IMR-90 (cell line): ENCODE results near the gene SLC7A10. TPM values are rescaled to one million over a fixed set of nuclear protein-coding genes. Genes with fewer than 3 reads are reported as not detected.

Experiments used
- ATAC-seq: fragments of 200-7000 bp; cut with Tn5 transposase; 2 replicates; pipeline ENCODE4 v1.9.1; 2020; ENCODE audit warnings: low read depth, mild to moderate bottlenecking, moderate library complexity
- BruUV-seq: library from RNA; stranded (reverse); fragments of 400-500 nt; replicated peaks from 2 replicates; lab custom pipeline; 2021; lab: Mats Ljungman, UMichigan
- CTCF ChIA-PET: fragments of 300-600 bp; formaldehyde crosslinking; extraction: SDS; loops from one replicate; lab custom pipeline; 2021; ENCODE audit warnings: antibody characterized with exemption; lab: Yijun Ruan, JAX
- POLR2A ChIA-PET: fragments of 300-600 bp; sonication (Branson Sonifier 250); formaldehyde crosslinking; loops from one replicate; lab custom pipeline; 2022; ENCODE audit warnings: antibody characterized with exemption; ENCODE audit not compliant: unreplicated experiment; lab: Charles Lee
- DNase-seq: peaks from one replicate; pipeline ENCODE4 v3.0.0; 2013
- H2AFZ ChIP-seq: replicated peaks from 2 replicates; pipeline ENCODE3; 2013; ENCODE audit warnings: low read length, mild to moderate bottlenecking; ENCODE audit not compliant: poor library complexity
- H2AK5ac ChIP-seq: 2 replicates; pipeline ENCODE4 v1.6.1; 2013; ENCODE audit warnings: low read depth, low read length, inconsistent platforms
- H2AK9ac ChIP-seq: replicated peaks from 2 replicates; pipeline ENCODE3; 2013; ENCODE audit warnings: mild to moderate bottlenecking, low read depth, low read length, moderate library complexity; ENCODE audit not compliant: poor library complexity
- H2BK120ac ChIP-seq: 2 replicates; pipeline ENCODE4 v1.6.1; 2013; ENCODE audit warnings: low read depth, low read length, inconsistent platforms
- H2BK15ac ChIP-seq: 3 replicates; pipeline ENCODE4 v1.6.1; 2013; ENCODE audit warnings: low read depth, low read length, inconsistent platforms
- H2BK20ac ChIP-seq: 2 replicates; pipeline ENCODE4 v1.6.1; 2013; ENCODE audit warnings: low read depth, mild to moderate bottlenecking, inconsistent platforms, low read length, moderate library complexity
- H2BK5ac ChIP-seq: 2 replicates; pipeline ENCODE4 v1.6.1; 2013; ENCODE audit warnings: mild to moderate bottlenecking, low read depth, low read length, inconsistent platforms; ENCODE audit not compliant: poor library complexity, severe bottlenecking
- H3K14ac ChIP-seq: replicated peaks from 2 replicates; pipeline ENCODE4 v1.6.1; 2013; ENCODE audit warnings: low read depth, low read length, inconsistent platforms
- H3K18ac ChIP-seq: 2 replicates; pipeline ENCODE4 v1.6.1; 2013; ENCODE audit warnings: low read depth, low read length, control low read depth
- H3K23ac ChIP-seq: 2 replicates; pipeline ENCODE4 v1.6.1; 2013; ENCODE audit warnings: low read depth, low read length, inconsistent platforms
- H3K27ac ChIP-seq: 2 replicates; pipeline ENCODE4 v1.5.1; 2013; ENCODE audit warnings: mild to moderate bottlenecking, control low read depth, low read length; ENCODE audit not compliant: insufficient read depth
- H3K27me3 ChIP-seq: 2 replicates; pipeline ENCODE4 v1.6.1; 2013; ENCODE audit warnings: low read length; ENCODE audit not compliant: control insufficient read depth, insufficient read depth
- H3K36me3 ChIP-seq: 2 replicates; pipeline ENCODE4 v1.6.1; 2013; ENCODE audit warnings: low read length, mixed read lengths; ENCODE audit not compliant: control insufficient read depth, insufficient read depth
- H3K4ac ChIP-seq: 2 replicates; pipeline ENCODE4 v1.6.1; 2013; ENCODE audit warnings: low read depth, low read length, inconsistent platforms
- H3K4me1 ChIP-seq: 2 replicates; pipeline ENCODE4 v1.6.1; 2013; ENCODE audit warnings: low read length, mixed read lengths; ENCODE audit not compliant: control insufficient read depth, insufficient read depth
- H3K4me2 ChIP-seq: 2 replicates; pipeline ENCODE4 v1.6.1; 2013; ENCODE audit warnings: low read depth, mild to moderate bottlenecking, control low read depth, low read length, moderate library complexity
- H3K4me3 ChIP-seq: 2 replicates; pipeline ENCODE4 v1.5.1; 2013; ENCODE audit warnings: low read depth, mild to moderate bottlenecking, control low read depth, low read length, moderate library complexity; ENCODE audit not compliant: insufficient read depth
- H3K56ac ChIP-seq: 2 replicates; pipeline ENCODE4 v1.6.1; 2013; ENCODE audit warnings: low read length, inconsistent platforms; ENCODE audit not compliant: insufficient read depth; ENCODE audit errors: extremely low read depth
- H3K79me1 ChIP-seq, 2 experiments: 2 replicates each; pipeline ENCODE4 v1.6.1; 2013; ENCODE audit warnings: low read length in 2 of 2, inconsistent platforms in 1 of 2, low read depth in 1 of 2
- H3K9ac ChIP-seq: 2 replicates; pipeline ENCODE4 v1.6.1; 2013; ENCODE audit warnings: low read depth, low read length, control low read depth
- H3K9me1 ChIP-seq: 2 replicates; pipeline ENCODE4 v1.6.1; 2013; ENCODE audit warnings: low read length, inconsistent platforms; ENCODE audit not compliant: insufficient read depth
- H3K9me3 ChIP-seq: 2 replicates; pipeline ENCODE4 v1.6.1; 2013; ENCODE audit warnings: low read length; ENCODE audit not compliant: control insufficient read depth, insufficient read depth
- H4K20me1 ChIP-seq: 2 replicates; pipeline ENCODE4 v1.6.1; 2013; ENCODE audit warnings: low read length, inconsistent platforms; ENCODE audit not compliant: insufficient read depth
- H4K5ac ChIP-seq: 2 replicates; pipeline ENCODE4 v1.6.1; 2013; ENCODE audit warnings: mild to moderate bottlenecking, low read depth, low read length, control low read depth
- H4K8ac ChIP-seq, 2 experiments: 2 replicates each; pipeline ENCODE4 v1.6.1; 2013; ENCODE audit warnings: low read depth in 2 of 2, low read length in 2 of 2, control low read depth in 1 of 2, inconsistent platforms in 1 of 2
- H4K91ac ChIP-seq: 2 replicates; pipeline ENCODE4 v1.6.1; 2013; ENCODE audit warnings: low read depth, low read length, inconsistent platforms; ENCODE audit not compliant: insufficient read depth
- BHLHE40 ChIP-seq: fragments of 150-350 bp; IDR thresholded peaks from 2 replicates; pipeline ENCODE4 v1.6.1; 2016; ENCODE audit warnings: mild to moderate bottlenecking, low read depth, low read length
- CEBPB ChIP-seq: IDR thresholded peaks from 2 replicates; pipeline ENCODE4 v1.6.1; 2012; ENCODE audit warnings: low read depth, low read length, improper control_type of control experiment
- CHD1 ChIP-seq: IDR thresholded peaks from 2 replicates; pipeline ENCODE4 v1.6.1; 2012; ENCODE audit warnings: low read depth, low read length, improper control_type of control experiment
- CTCF ChIP-seq: conservative IDR thresholded peaks from 2 replicates; pipeline ENCODE4 v1.5.1; 2012; ENCODE audit warnings: mild to moderate bottlenecking, low read depth, low read length, improper control_type of control experiment
- ELK1 ChIP-seq: fragments of 150-350 bp; IDR thresholded peaks from 2 replicates; pipeline ENCODE4 v1.6.1; 2016; ENCODE audit warnings: low read depth, mild to moderate bottlenecking, low read length, moderate library complexity, borderline replicate concordance
- FOS ChIP-seq: fragments of 150-350 bp; IDR thresholded peaks from 2 replicates; pipeline ENCODE4 v1.6.1; 2016; ENCODE audit warnings: low read depth, low read length
- MAFK ChIP-seq: IDR thresholded peaks from 2 replicates; pipeline ENCODE4 v1.6.1; 2012; ENCODE audit warnings: low read depth, low read length, improper control_type of control experiment
- MAZ ChIP-seq: IDR thresholded peaks from 2 replicates; pipeline ENCODE4 v1.6.1; 2012; ENCODE audit warnings: low read depth, mild to moderate bottlenecking, low read length, improper control_type of control experiment, moderate library complexity, borderline replicate concordance
- MXI1 ChIP-seq: IDR thresholded peaks from 2 replicates; pipeline ENCODE4 v1.6.1; 2012; ENCODE audit warnings: low read depth, mild to moderate bottlenecking, low read length, moderate library complexity, borderline replicate concordance
- NFE2L2 ChIP-seq: fragments of 150-350 bp; IDR thresholded peaks from 2 replicates; pipeline ENCODE4 v1.6.1; 2016; ENCODE audit warnings: low read depth, mild to moderate bottlenecking, low read length
- POLR2A ChIP-seq: IDR thresholded peaks from 2 replicates; pipeline ENCODE4 v1.6.1; 2012; ENCODE audit warnings: mild to moderate bottlenecking, low read depth, low read length
- RAD21 ChIP-seq: IDR thresholded peaks from 2 replicates; pipeline ENCODE4 v1.6.1; 2012; ENCODE audit warnings: low read length, improper control_type of control experiment
- RCOR1 ChIP-seq: IDR thresholded peaks from 2 replicates; pipeline ENCODE4 v1.6.1; 2012; ENCODE audit warnings: mild to moderate bottlenecking, low read length, improper control_type of control experiment; ENCODE audit not compliant: insufficient replicate concordance
- RFX5 ChIP-seq: IDR thresholded peaks from 2 replicates; pipeline ENCODE4 v1.8.0; 2012; ENCODE audit warnings: low read depth, mild to moderate bottlenecking, low read length, moderate library complexity
- SMC3 ChIP-seq: fragments of 150-350 bp; IDR thresholded peaks from 2 replicates; pipeline ENCODE4 v1.6.1; 2016; ENCODE audit warnings: low read depth, mild to moderate bottlenecking, antibody characterized with exemption, low read length, moderate library complexity
- USF2 ChIP-seq: fragments of 150-350 bp; IDR thresholded peaks from 2 replicates; pipeline ENCODE4 v1.6.1; 2017; ENCODE audit warnings: mild to moderate bottlenecking, antibody characterized with exemption, low read length, low read depth
- WGBS, 2 experiments: methylation state at CpG; one replicate each; pipeline versions ENCODE4 v1.1.5 to v1.1.7; 2013; ENCODE audit warnings: missing lambda C conversion rate in 2 of 2; ENCODE audit not compliant: insufficient read length in 1 of 2; ENCODE audit errors: extremely low coverage in 2 of 2; 5-methylcytosine and 5-hydroxymethylcytosine counted together
- dilution Hi-C: fragments of 300-500 bp; cut with HindIII; formaldehyde crosslinking; loops from one replicate; pipeline ENCODE4 v1.14.3; 2018; ENCODE audit warnings: low sequenced_read_pairs; ENCODE audit not compliant: unreplicated experiment
- in situ Hi-C: fragments of 300-500 bp; cut with MboI; formaldehyde crosslinking; loops from 3 replicates; pipeline ENCODE4 v1.14.3; 2019; ENCODE audit warnings: low sequenced_read_pairs, inconsistent platforms, mixed read lengths
- intact Hi-C: fragments of 100-400 bp; cut with micrococcal nuclease; formaldehyde crosslinking; loops from 2 replicates; pipeline ENCODE4 v1.10.0; 2022
- polyA plus RNA-seq, 3 experiments: library from polyadenylated mRNA; depleted of rRNA; stranded (reverse); fragments of >200 nt; gene quantifications; 2 replicates each; pipeline ENCODE4 v1.2.3, GENCODE V29; 2012; ENCODE audit warnings: low replicate concordance in 1 of 3
- total RNA-seq: library from RNA; depleted of rRNA; stranded (reverse); fragments of >200 nt; gene quantifications from 2 replicates; pipeline ENCODE4 v1.2.3, GENCODE V29; 2012

The SLC7A10 gene
- total and polyA plus RNA-seq, 2 of the 4 experiments (the other 2 are of a cell fraction) = not detected

- Histone ChIP-seq H2AK5ac (no peak overlapping the region), H3K4me1 (peaks cover 3% of the 10 kb centered on the region), H2BK20ac (no peak overlapping the region), H3K79me1 (no peaks in the 10 kb centered on the region), H2BK15ac (no peak overlapping the region), H3K27me3 (no peaks in the 10 kb centered on the region), H4K5ac (no peak overlapping the region), H2BK120ac (no peak overlapping the region), H3K18ac (no peak overlapping the region), H3K4ac (no peak overlapping the region), H3K14ac (no peak overlapping the region), H3K9ac (no peak overlapping the region), H2AK9ac (no peak overlapping the region), H3K56ac (no peak overlapping the region), H4K91ac (no peak overlapping the region), H2BK5ac (no peak overlapping the region), H3K4me2 (no peak overlapping the region), H3K4me3 (no peak overlapping the region), H3K27ac (no peak overlapping the region), H3K23ac (no peak overlapping the region), H3K36me3 (no peaks in the 10 kb centered on the region), H4K20me1 (no peaks in the 10 kb centered on the region), H4K8ac (no peak overlapping the region), H3K9me3 (no peaks in the 10 kb centered on the region), H2AFZ (no peak overlapping the region), H3K9me1 (no peaks in the 10 kb centered on the region)
- DNase-seq (no peak), ATAC-seq (no peak)
- TF ChIP-seq CHD1 (no peak), MAZ (no peak), BHLHE40 (no peak), MAFK (no peak), ELK1 (no peak), MXI1 (no peak), POLR2A (no peak), SMC3 (no peak), RCOR1 (no peak), CEBPB (no peak), NFE2L2 (no peak), FOS (no peak), RFX5 (no peak), RAD21 (no peak), CTCF (no peak), USF2 (no peak)
- BruUV-seq = no TSS peak
- ChIA-PET POLR2A (no interaction called here), CTCF (interaction anchor here (0.5 to 1.6 kb wide), 2 partner anchors 9 to 23 kb away, joined by 3 to 4 read pairs; no protein-coding TSS in a partner anchor)
- dilution Hi-C loops (no loop called here), intact Hi-C loops (no loop called here), in situ Hi-C loops (no loop called here)
- no CpG with 5 or more reads among the region's 4 CpGs for WGBS, 2 experiments
Observed at GRCh38 chr19:33161201-33161600, 64.4 kb downstream of the SLC7A10 start.
